ENCODE measurements around the gene RAB23. TPM values are rescaled to one million over a fixed set of nuclear protein-coding genes. Genes with fewer than 3 reads are reported as not detected.

Gene RAB23
- total RNA-seq, 4 donors from 2014 or later, result 21.7 to 28.5 (median 25.1) TPM

GRCh38 chr6:57159127-57159526 is 63.0 kb downstream of the RAB23 start:
- intact Hi-C loops (cut with DNase I; ENCODE audit: low total_unique reads) (no loop called here), in situ Hi-C loops (cut with MboI; ENCODE audit: low pct_ligation_motif_present in 1 of 4, low pct_unique_long_range_greater_than_20kb in 1 of 4, low sequenced_read_pairs in 3 of 4) (no loop called here)
- Histone ChIP-seq H3K4me3 (no peak overlapping the region), H3K27ac (no peak overlapping the region), H3K4me1 (no peaks in the 10 kb centered on the region), H3K27me3 (no peaks in the 10 kb centered on the region), H3K36me3 (peaks cover 0 to 18% (median 7%) of the 10 kb centered on the region in 4 donors), H3K9me3 (no peaks in the 10 kb centered on the region)
- WGBS, 2 donors (ENCODE audit: low coverage in 1 of 2), result 91 to 96% methylated on average over 2 of the region's 2 CpGs
- no peak for DNase-seq
- TF ChIP-seq EP300 (IDR thresholded peaks at IDR 0.05; ENCODE audit: low read depth) (no peak), POLR2A (IDR thresholded peaks at IDR 0.05) (no peak), POLR2AphosphoS5 (IDR thresholded peaks at IDR 0.05) (no peak)
- TF ChIP-seq, protein P1, sequence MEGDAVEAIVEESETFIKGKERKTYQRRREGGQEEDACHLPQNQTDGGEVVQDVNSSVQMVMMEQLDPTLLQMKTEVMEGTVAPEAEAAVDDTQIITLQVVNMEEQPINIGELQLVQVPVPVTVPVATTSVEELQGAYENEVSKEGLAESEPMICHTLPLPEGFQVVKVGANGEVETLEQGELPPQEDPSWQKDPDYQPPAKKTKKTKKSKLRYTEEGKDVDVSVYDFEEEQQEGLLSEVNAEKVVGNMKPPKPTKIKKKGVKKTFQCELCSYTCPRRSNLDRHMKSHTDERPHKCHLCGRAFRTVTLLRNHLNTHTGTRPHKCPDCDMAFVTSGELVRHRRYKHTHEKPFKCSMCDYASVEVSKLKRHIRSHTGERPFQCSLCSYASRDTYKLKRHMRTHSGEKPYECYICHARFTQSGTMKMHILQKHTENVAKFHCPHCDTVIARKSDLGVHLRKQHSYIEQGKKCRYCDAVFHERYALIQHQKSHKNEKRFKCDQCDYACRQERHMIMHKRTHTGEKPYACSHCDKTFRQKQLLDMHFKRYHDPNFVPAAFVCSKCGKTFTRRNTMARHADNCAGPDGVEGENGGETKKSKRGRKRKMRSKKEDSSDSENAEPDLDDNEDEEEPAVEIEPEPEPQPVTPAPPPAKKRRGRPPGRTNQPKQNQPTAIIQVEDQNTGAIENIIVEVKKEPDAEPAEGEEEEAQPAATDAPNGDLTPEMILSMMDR (IDR thresholded peaks at IDR 0.05), result no peak

DNA sequence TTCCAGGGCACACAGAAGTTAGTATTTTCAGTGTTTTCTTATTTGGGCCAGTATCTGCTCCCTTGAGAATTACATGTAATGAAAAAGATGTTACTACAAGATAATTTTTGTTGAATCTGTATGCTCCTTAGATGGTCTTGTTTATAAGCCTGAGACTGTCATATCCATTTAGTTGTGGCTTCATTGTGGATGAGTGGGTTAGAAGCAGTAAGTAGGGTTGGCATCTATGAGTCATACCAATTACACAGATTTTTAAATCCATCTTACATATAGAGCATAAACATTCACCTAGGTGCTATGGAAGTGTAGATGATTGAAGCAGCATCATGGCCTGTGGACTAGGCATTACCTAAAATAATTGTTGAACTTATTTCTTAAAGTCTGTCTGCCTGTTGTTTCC is 63.4 kb downstream of the RAB23 start:
- in situ Hi-C loops (cut with MboI; ENCODE audit: low pct_ligation_motif_present in 1 of 4, low pct_unique_long_range_greater_than_20kb in 1 of 4, low sequenced_read_pairs in 3 of 4), result no loop called here
- Histone ChIP-seq H3K27ac (no peak overlapping the region), H3K27me3 (no peaks in the 10 kb centered on the region), H3K9me3 (no peaks in the 10 kb centered on the region), H3K36me3 (peaks cover 0 to 22% (median 9%) of the 10 kb centered on the region in 4 donors), H3K4me3 (no peak overlapping the region), H3K4me1 (no peaks in the 10 kb centered on the region)
- no peak for TF ChIP-seq POLR2A (IDR thresholded peaks at IDR 0.05)
- TF ChIP-seq POLR2AphosphoS5 (IDR thresholded peaks at IDR 0.05), result no peak
- TF ChIP-seq EP300 (IDR thresholded peaks at IDR 0.05; ENCODE audit: low read depth), result no peak
- TF ChIP-seq, protein P1 (IDR thresholded peaks at IDR 0.05), result no peak
- DNase-seq, result no peak
- intact Hi-C loops (cut with DNase I; ENCODE audit: low total_unique reads), result no loop called here

GRCh38 chr6:57147955-57148858 is 73.9 kb downstream of the RAB23 start:
- TF ChIP-seq POLR2A (IDR thresholded peaks at IDR 0.05) (no peak), POLR2AphosphoS5 (IDR thresholded peaks at IDR 0.05) (no peak), EP300 (IDR thresholded peaks at IDR 0.05; ENCODE audit: low read depth) (no peak)
- TF ChIP-seq, protein P1 (IDR thresholded peaks at IDR 0.05), result no peak
- Histone ChIP-seq H3K4me1 (no peaks in the 10 kb centered on the region), H3K9me3 (no peaks in the 10 kb centered on the region), H3K27ac (no peak overlapping the region), H3K36me3 (peaks cover 0 to 49% (median 19%) of the 10 kb centered on the region in 4 donors), H3K4me3 (no peak overlapping the region), H3K27me3 (no peaks in the 10 kb centered on the region)
- DNase-seq, result no peak
- 84 to 86% methylated on average over 5 to 7 of the region's 7 CpGs for WGBS, 2 donors (ENCODE audit: low coverage in 1 of 2)
- intact Hi-C loops (cut with DNase I; ENCODE audit: low total_unique reads) (no loop called here), in situ Hi-C loops (cut with MboI; ENCODE audit: low pct_ligation_motif_present in 1 of 4, low pct_unique_long_range_greater_than_20kb in 1 of 4, low sequenced_read_pairs in 3 of 4) (no loop called here)

GRCh38 chr6:57147401-57147800 is 74.7 kb downstream of the RAB23 start:
- Histone ChIP-seq H3K27me3 (no peaks in the 10 kb centered on the region), H3K27ac (no peak overlapping the region), H3K36me3 (peaks cover 0 to 51% (median 18%) of the 10 kb centered on the region in 4 donors), H3K4me3 (no peak overlapping the region), H3K9me3 (no peaks in the 10 kb centered on the region), H3K4me1 (no peaks in the 10 kb centered on the region)
- 91 to 95% methylated on average over 5 of the region's 5 CpGs for WGBS, 2 donors (ENCODE audit: low coverage in 1 of 2)
- intact Hi-C loops (cut with DNase I; ENCODE audit: low total_unique reads) (no loop called here), in situ Hi-C loops (cut with MboI; ENCODE audit: low pct_ligation_motif_present in 1 of 4, low pct_unique_long_range_greater_than_20kb in 1 of 4, low sequenced_read_pairs in 3 of 4) (no loop called here)
- no peak for DNase-seq
- no peak for TF ChIP-seq EP300 (IDR thresholded peaks at IDR 0.05; ENCODE audit: low read depth)
- TF ChIP-seq POLR2AphosphoS5 (IDR thresholded peaks at IDR 0.05), result no peak
- no peak for TF ChIP-seq POLR2A (IDR thresholded peaks at IDR 0.05)
- TF ChIP-seq, protein P1 (IDR thresholded peaks at IDR 0.05), result no peak
